Measurements from ENCODE around the gene PDLIM1.

The PDLIM1 gene

GRCh38 chr10:95290461-95291364 is at the start of gene PDLIM1:
PDLIM1 (minus strand) TSS chr10:95291003; CDS start chr10:95290915, 88 bp downstream.
- DNase-seq, result no peak

- no peak for DNase-seq
Measured at GRCh38 chr10:95339863-95340262, 49.1 kb upstream of the PDLIM1 start.

GRCh38 chr10:95337423-95338160 is 46.8 kb upstream of the PDLIM1 start:
- no peak for DNase-seq

GRCh38 chr10:95336702-95337101 is 45.9 kb upstream of the PDLIM1 start:
- DNase-seq, result no peak

- no peak for DNase-seq
Measured at GRCh38 chr10:95335933-95336699, 45.3 kb upstream of the PDLIM1 start.

GRCh38 chr10:95334805-95335144 is 44.0 kb upstream of the PDLIM1 start:
- DNase-seq, result no peak

GRCh38 chr10:95333997-95334804 is 43.4 kb upstream of the PDLIM1 start:
- no peak for DNase-seq

- DNase-seq, result no peak
Measured at GRCh38 chr10:95332666-95333249, 42.0 kb upstream of the PDLIM1 start.

GRCh38 chr10:95331596-95332130 is 40.9 kb upstream of the PDLIM1 start:
- DNase-seq, result no peak

- no peak for DNase-seq
Measured at GRCh38 chr10:95330966-95331453, 40.2 kb upstream of the PDLIM1 start.

GRCh38 chr10:95329296-95329695 is 38.5 kb upstream of the PDLIM1 start:
- DNase-seq, result no peak

GRCh38 chr10:95328013-95328412 is 37.2 kb upstream of the PDLIM1 start:
- DNase-seq, result no peak

GRCh38 chr10:95327367-95327766 is 36.6 kb upstream of the PDLIM1 start:
- peak; percentile 67 for DNase-seq

GRCh38 chr10:95326396-95326795 is 35.6 kb upstream of the PDLIM1 start:
- no peak for DNase-seq

- no peak for DNase-seq
Measured at GRCh38 chr10:95325863-95326262, 35.1 kb upstream of the PDLIM1 start.

GRCh38 chr10:95324436-95325268 is 33.8 kb upstream of the PDLIM1 start:
- DNase-seq, result no peak

GRCh38 chr10:95321554-95322301 is 30.9 kb upstream of the PDLIM1 start:
- no peak for DNase-seq

GRCh38 chr10:95319239-95319638 is 28.4 kb upstream of the PDLIM1 start:
- DNase-seq, result no peak

- DNase-seq, result no peak
Measured at GRCh38 chr10:95315509-95315908, 24.7 kb upstream of the PDLIM1 start.
